PC-9 (cell line): ENCODE results near the gene KIF6. TPM values are rescaled to one million over a fixed set of nuclear protein-coding genes. Genes with fewer than 3 reads are reported as not detected.

Experiments
- BruUV-seq: library from RNA; stranded (reverse); fragments of 400-500 nt; replicated peaks from 2 replicates; lab custom pipeline; 2021; lab: Mats Ljungman, UMichigan
- CTCF ChIA-PET: fragments of 300-600 bp; sonication (Branson Sonifier 250); formaldehyde crosslinking; loops from one replicate; lab custom pipeline; 2022; ENCODE audit warnings: antibody characterized with exemption; lab: Charles Lee
- POLR2A ChIA-PET: fragments of 300-600 bp; sonication (Branson Sonifier 250); formaldehyde crosslinking; loops from one replicate; lab custom pipeline; 2022; ENCODE audit warnings: antibody characterized with exemption; ENCODE audit not compliant: unreplicated experiment; lab: Charles Lee
- DNase-seq, 2 experiments: peaks; one replicate each; pipeline versions ENCODE4 v3.0.0 to v3.0.0-alpha.2; 2015 to 2022; ENCODE audit warnings: mixed read lengths in 1 of 2
- H2AFZ ChIP-seq: fragments of 200-600 bp; sonication (generic); 2 replicates; pipeline ENCODE4 v1.8.1; 2017; ENCODE audit warnings: antibody characterized with exemption
- H3F3A ChIP-seq: fragments of 200-600 bp; sonication (generic); 2 replicates; pipeline ENCODE4 v1.8.1; 2017; ENCODE audit warnings: antibody characterized with exemption, mild to moderate bottlenecking, low read depth; ENCODE audit not compliant: insufficient read depth
- H3K27ac ChIP-seq: fragments of 200-600 bp; sonication (generic); 2 replicates; pipeline ENCODE4 v1.6.1; 2016; ENCODE audit warnings: mixed run types
- H3K27me3 ChIP-seq: fragments of 200-600 bp; sonication (generic); 2 replicates; pipeline ENCODE4 v1.6.1; 2016; ENCODE audit warnings: low read depth, mixed run types; ENCODE audit not compliant: insufficient read depth
- H3K36me3 ChIP-seq: fragments of 200-600 bp; sonication (generic); 2 replicates; pipeline ENCODE4 v1.6.1; 2016; ENCODE audit warnings: low read depth, mixed run types
- H3K4me1 ChIP-seq: fragments of 200-600 bp; sonication (generic); replicated peaks from 2 replicates; pipeline ENCODE4 v1.6.1; 2016; ENCODE audit warnings: mixed run types; ENCODE audit not compliant: insufficient read depth
- H3K4me2 ChIP-seq: fragments of 200-600 bp; sonication (generic); 2 replicates; pipeline ENCODE4 v1.6.1; 2017; ENCODE audit warnings: mixed run types
- H3K4me3 ChIP-seq: fragments of 200-600 bp; sonication (generic); 2 replicates; pipeline ENCODE4 v1.6.1; 2016; ENCODE audit warnings: mixed run types
- H3K79me2 ChIP-seq: fragments of 200-600 bp; sonication (generic); 2 replicates; pipeline ENCODE4 v1.6.1; 2017; ENCODE audit warnings: low read depth, mixed run types
- H3K9me2 ChIP-seq: fragments of 200-600 bp; sonication (generic); 2 replicates; pipeline ENCODE4 v1.8.1; 2017; ENCODE audit warnings: mild to moderate bottlenecking; ENCODE audit not compliant: insufficient read depth
- H3K9me3 ChIP-seq: fragments of 200-600 bp; sonication (generic); 2 replicates; pipeline ENCODE4 v1.8.1; 2016; ENCODE audit warnings: low read depth; ENCODE audit not compliant: insufficient read depth
- H4K20me1 ChIP-seq: fragments of 200-600 bp; sonication (generic); 2 replicates; pipeline ENCODE4 v1.8.1; 2017; ENCODE audit not compliant: insufficient read depth
- CTCF ChIP-seq: fragments of 200-600 bp; sonication (generic); conservative IDR thresholded peaks from 2 replicates; pipeline ENCODE4 v1.6.1; 2017; ENCODE audit warnings: mixed run types, antibody characterized with exemption, mild to moderate bottlenecking, moderate library complexity
- EZH2 ChIP-seq: fragments of 200-600 bp; sonication (generic); IDR thresholded peaks from 2 replicates; pipeline ENCODE4 v1.8.0; 2017; ENCODE audit warnings: antibody characterized with exemption, low read depth
- intact Hi-C: fragments of 100-400 bp; cut with micrococcal nuclease; formaldehyde crosslinking; loops from one replicate; pipeline ENCODE4 v1.10.0; 2022; ENCODE audit not compliant: unreplicated experiment
- total RNA-seq: library from RNA; stranded (reverse); gene quantifications from 2 replicates; pipeline ENCODE4 v1.2.3, GENCODE V29; 2021

KIF6 gene
- total RNA-seq, 1 experiment from 2014 or later, result not detected

GRCh38 chr6:39381550-39382140 is 343.6 kb downstream of the KIF6 start:
- TF ChIP-seq CTCF (no peak), EZH2 (no peak)
- H3F3A ChIP-seq, result no peaks in the 10 kb centered on the region
- no peaks in the 10 kb centered on the region for H3K4me1 ChIP-seq
- no TSS peak for BruUV-seq
- no peak overlapping the region for H3K27ac ChIP-seq
- H3K36me3 ChIP-seq, result no peaks in the 10 kb centered on the region
- DNase-seq, result no peak
- intact Hi-C loops, result no loop called here
- no peak overlapping the region for H3K4me3 ChIP-seq
- H2AFZ ChIP-seq, result no peak overlapping the region
- ChIA-PET CTCF (no interaction called here), POLR2A (no interaction called here)
- H3K79me2 ChIP-seq, result no peaks in the 10 kb centered on the region
- peaks cover 4% of the 10 kb centered on the region; the same call in 1 of the 2 replicates for H3K9me2 ChIP-seq
- no peaks in the 10 kb centered on the region for H4K20me1 ChIP-seq
- H3K27me3 ChIP-seq, result peaks cover 60% of the 10 kb centered on the region
- no peaks in the 10 kb centered on the region for H3K9me3 ChIP-seq
- H3K4me2 ChIP-seq, result no peak overlapping the region

- Histone ChIP-seq H3K27me3 (peaks cover 60% of the 10 kb centered on the region), H3K79me2 (no peaks in the 10 kb centered on the region), H3K27ac (no peak overlapping the region), H3K9me2 (peaks cover 4% of the 10 kb centered on the region; the same call in 1 of the 2 replicates), H3K4me1 (no peaks in the 10 kb centered on the region), H3K9me3 (no peaks in the 10 kb centered on the region), H2AFZ (no peak overlapping the region), H3K36me3 (no peaks in the 10 kb centered on the region), H3F3A (no peaks in the 10 kb centered on the region), H4K20me1 (no peaks in the 10 kb centered on the region), H3K4me3 (no peak overlapping the region), H3K4me2 (no peak overlapping the region)
- ChIA-PET CTCF (no interaction called here), POLR2A (no interaction called here)
- no TSS peak for BruUV-seq
- intact Hi-C loops, result no loop called here
- no peak for TF ChIP-seq CTCF
- TF ChIP-seq EZH2, result no peak
- DNase-seq, result no peak
Measured at GRCh38 chr6:39380837-39381549, 344.2 kb downstream of the KIF6 start.

- peaks cover 4% of the 10 kb centered on the region; the same call in 1 of the 2 replicates for H3K9me2 ChIP-seq
- no TSS peak for BruUV-seq
Measured at GRCh38 chr6:39378960-39379425, 346.2 kb downstream of the KIF6 start.

More at GRCh38 chr6:39378960-39379425, 346.2 kb downstream of the KIF6 start:
- DNase-seq, result no peak
- H2AFZ ChIP-seq, result no peak overlapping the region
- H3K4me3 ChIP-seq, result no peak overlapping the region
- no peaks in the 10 kb centered on the region for H3K36me3 ChIP-seq
- TF ChIP-seq EZH2 (no peak), CTCF (no peak)
- H3F3A ChIP-seq, result no peaks in the 10 kb centered on the region
- no peak overlapping the region for H3K4me2 ChIP-seq
- no peaks in the 10 kb centered on the region for H3K4me1 ChIP-seq
- intact Hi-C loops, result loop anchor here (10.0 kb wide), 1 partner anchor 1686 kb away; no protein-coding TSS in a partner anchor
- no peaks in the 10 kb centered on the region for H4K20me1 ChIP-seq
- H3K27ac ChIP-seq, result no peak overlapping the region
- CTCF ChIA-PET, result no interaction called here
- H3K79me2 ChIP-seq, result no peaks in the 10 kb centered on the region
- POLR2A ChIA-PET, result no interaction called here
- no peaks in the 10 kb centered on the region for H3K9me3 ChIP-seq
- peaks cover 56% of the 10 kb centered on the region for H3K27me3 ChIP-seq
